H9 (cell line): Measurements from ENCODE around the gene CRYBG2. TPM values are rescaled to one million over a fixed set of nuclear protein-coding genes. Genes with fewer than 3 reads are reported as not detected.
A peak's percentile ranks its signal among the peaks of the same experiment; 100 is the strongest.

Experiments
- DNase-seq: peaks from one replicate; pipeline ENCODE4 v3.0.0-alpha.2; 2017
- H2AFZ ChIP-seq: one replicate; pipeline ENCODE4 v1.6.1; 2013; ENCODE audit warnings: mild to moderate bottlenecking, low read length, control low read depth, moderate library complexity
- H2AK5ac ChIP-seq: 2 replicates; pipeline ENCODE4 v1.6.1; 2013; ENCODE audit warnings: low read length, control low read depth, mixed read lengths; ENCODE audit not compliant: insufficient read length
- H2BK120ac ChIP-seq: one replicate; pipeline ENCODE4 v1.6.1; 2013; ENCODE audit warnings: low read depth, mild to moderate bottlenecking, low read length, control low read depth, inconsistent platforms; ENCODE audit not compliant: poor library complexity, severe bottlenecking
- H2BK12ac ChIP-seq: 2 replicates; pipeline ENCODE4 v1.6.1; 2013; ENCODE audit warnings: low read length, control low read depth, mixed read lengths, low read depth; ENCODE audit not compliant: insufficient read length
- H2BK15ac ChIP-seq: 2 replicates; pipeline ENCODE4 v1.6.1; 2013; ENCODE audit warnings: low read depth, low read length, control low read depth
- H2BK20ac ChIP-seq: one replicate; pipeline ENCODE4 v1.6.1; 2013; ENCODE audit warnings: low read depth, mild to moderate bottlenecking, low read length, control low read depth, inconsistent platforms; ENCODE audit not compliant: poor library complexity, severe bottlenecking
- H2BK5ac ChIP-seq: 2 replicates; pipeline ENCODE4 v1.6.1; 2013; ENCODE audit warnings: low read length, control low read depth, mixed read lengths; ENCODE audit not compliant: insufficient read length
- H3K14ac ChIP-seq: 2 replicates; pipeline ENCODE4 v1.6.1; 2013; ENCODE audit warnings: low read length, control low read depth; ENCODE audit not compliant: insufficient read depth
- H3K18ac ChIP-seq: 2 replicates; pipeline ENCODE4 v1.6.1; 2013; ENCODE audit warnings: low read depth, mild to moderate bottlenecking, mixed read lengths, low read length, control low read depth; ENCODE audit not compliant: insufficient read length
- H3K23ac ChIP-seq: 2 replicates; pipeline ENCODE4 v1.6.1; 2013; ENCODE audit warnings: low read length, control low read depth, mixed read lengths, low read depth; ENCODE audit not compliant: insufficient read length
- H3K23me2 ChIP-seq: 2 replicates; pipeline ENCODE4 v1.6.1; 2013; ENCODE audit warnings: low read depth, mild to moderate bottlenecking, mixed read lengths, low read length, control low read depth; ENCODE audit not compliant: insufficient read length, poor library complexity, severe bottlenecking
- H3K27ac ChIP-seq: 2 replicates; pipeline ENCODE4 v1.5.1; 2013; ENCODE audit warnings: low read length, control low read depth, mixed read lengths, low read depth; ENCODE audit not compliant: insufficient read length
- H3K27me3 ChIP-seq: 2 replicates; pipeline ENCODE4 v1.6.1; 2013; ENCODE audit warnings: low read length, control low read depth, inconsistent platforms; ENCODE audit not compliant: insufficient read depth
- H3K4ac ChIP-seq: 2 replicates; pipeline ENCODE4 v1.6.1; 2013; ENCODE audit warnings: low read depth, mild to moderate bottlenecking, control low read depth, inconsistent platforms, low read length, moderate library complexity
- H3K4me1 ChIP-seq: 2 replicates; pipeline ENCODE4 v1.6.1; 2013; ENCODE audit warnings: low read length, control low read depth, inconsistent platforms; ENCODE audit not compliant: insufficient read depth
- H3K4me2 ChIP-seq: 2 replicates; pipeline ENCODE4 v1.6.1; 2013; ENCODE audit warnings: low read length, control low read depth, mixed read lengths; ENCODE audit not compliant: insufficient read length, insufficient read depth
- H3K56ac ChIP-seq: 2 replicates; pipeline ENCODE4 v1.6.1; 2013; ENCODE audit warnings: low read depth, mild to moderate bottlenecking, mixed read lengths, low read length, control low read depth; ENCODE audit not compliant: insufficient read length
- H3K79me1 ChIP-seq: 2 replicates; pipeline ENCODE4 v1.6.1; 2013; ENCODE audit warnings: low read depth, mild to moderate bottlenecking, moderate library complexity, low read length, control low read depth, inconsistent platforms; ENCODE audit not compliant: insufficient read depth, poor library complexity, severe bottlenecking
- H3K79me2 ChIP-seq: 2 replicates; pipeline ENCODE4 v1.6.1; 2013; ENCODE audit warnings: low read length, control low read depth, inconsistent platforms; ENCODE audit not compliant: insufficient read depth
- H3K9ac ChIP-seq: 2 replicates; pipeline ENCODE4 v1.6.1; 2013; ENCODE audit warnings: low read length, control low read depth, mixed read lengths; ENCODE audit not compliant: insufficient read length; ENCODE audit errors: extremely low read depth
- H3K9me3 ChIP-seq: one replicate; pipeline ENCODE4 v1.6.1; 2013; ENCODE audit warnings: low read depth, low read length, inconsistent platforms; ENCODE audit not compliant: control insufficient read depth
- H3T11ph ChIP-seq: one replicate; pipeline ENCODE4 v1.6.1; 2013; ENCODE audit warnings: mild to moderate bottlenecking, low read length, control low read depth, inconsistent platforms
- H4K20me1 ChIP-seq: one replicate; pipeline ENCODE4 v1.6.1; 2013; ENCODE audit not compliant: control insufficient read depth, insufficient read length, insufficient read depth
- H4K5ac ChIP-seq: 2 replicates; pipeline ENCODE4 v1.6.1; 2013; ENCODE audit warnings: low read depth, mild to moderate bottlenecking, mixed read lengths, low read length, control low read depth; ENCODE audit not compliant: insufficient read length
- H4K8ac ChIP-seq: replicated peaks from 2 replicates; pipeline ENCODE4 v1.6.1; 2013; ENCODE audit warnings: low read length, control low read depth, mixed read lengths, low read depth; ENCODE audit not compliant: insufficient read length
- H4K91ac ChIP-seq: 2 replicates; pipeline ENCODE4 v1.6.1; 2013; ENCODE audit warnings: low read depth, mild to moderate bottlenecking, moderate library complexity, mixed read lengths, low read length, control low read depth; ENCODE audit not compliant: insufficient read length
- H3K27ac Mint-ChIP-seq, 3 experiments: 2 replicates in 2 of 3; 3 replicates in 1 of 3; pipeline ENCODE4 v1.8.0; 2020 to 2021; ENCODE audit warnings: mixed read lengths in 3 of 3, mild to moderate bottlenecking in 1 of 3, moderate library complexity in 1 of 3
- H3K27me3 Mint-ChIP-seq: 2 replicates; pipeline ENCODE4 v1.8.0; 2021; ENCODE audit warnings: low read depth, mild to moderate bottlenecking, moderate library complexity, mixed read lengths
- H3K36me3 Mint-ChIP-seq, 3 experiments: 2 replicates in 2 of 3; 3 replicates in 1 of 3; pipeline ENCODE4 v1.8.0; 2020 to 2021; ENCODE audit warnings: low read depth in 3 of 3, mixed read lengths in 3 of 3; ENCODE audit not compliant: insufficient read depth in 1 of 3
- H3K4me1 Mint-ChIP-seq, 2 experiments: 2 replicates each; pipeline ENCODE4 v1.8.0; 2020; ENCODE audit warnings: mixed read lengths in 2 of 2
- H3K4me3 Mint-ChIP-seq, 2 experiments: 2 replicates in 1 of 2; 3 replicates in 1 of 2; pipeline ENCODE4 v1.8.0; 2020 to 2021; ENCODE audit warnings: mild to moderate bottlenecking in 2 of 2, mixed read lengths in 2 of 2, moderate library complexity in 1 of 2
- H3K9me3 Mint-ChIP-seq, 2 experiments: 2 replicates in 1 of 2; 3 replicates in 1 of 2; pipeline ENCODE4 v1.8.0; 2020; ENCODE audit warnings: mild to moderate bottlenecking in 2 of 2, mixed read lengths in 2 of 2, moderate library complexity in 1 of 2
- CTCF ChIP-seq: fragments of 200-600 bp; sonication (generic); conservative IDR thresholded peaks from 3 replicates; pipeline ENCODE4 v1.8.0; 2021; ENCODE audit warnings: antibody characterized with exemption, mild to moderate bottlenecking
- WGBS: extraction: QIAGEN DNeasy Blood & Tissue Kit; methylation state at CpG from one replicate; pipeline ENCODE4 v1.1.7; 2013; ENCODE audit warnings: missing lambda C conversion rate, low lambda C conversion rate, mixed read lengths; ENCODE audit not compliant: insufficient read length; ENCODE audit errors: extremely low coverage; 5-methylcytosine and 5-hydroxymethylcytosine counted together
- total RNA-seq: library from RNA; stranded (reverse); gene quantifications from 2 replicates; pipeline ENCODE4 v1.2.1, GENCODE V29; 2021

CRYBG2 gene
- total RNA-seq, 1 experiment from 2014 or later = 12.8 TPM

GRCh38 chr1:26307363-26307781 lies 46.6 kb downstream of the CRYBG2 start:
- no peaks in the 10 kb centered on the region for H4K20me1 ChIP-seq
- no peak overlapping the region for H4K8ac ChIP-seq
- no peak overlapping the region for H3K56ac ChIP-seq
- peaks cover 2% of the 10 kb centered on the region; the same call in 1 of the 2 replicates for H3K27me3 Mint-ChIP-seq
- peak overlapping the region; percentile 12 to 99 for H3K4me3 Mint-ChIP-seq
- H3K27ac ChIP-seq = no peak overlapping the region
- H3K4ac ChIP-seq = no peak overlapping the region
- H3K27me3 ChIP-seq = no peaks in the 10 kb centered on the region
- H2AFZ ChIP-seq = peak overlapping the region; percentile 72
- no CpG with 5 or more reads among the region's 6 CpGs for WGBS
- H2AK5ac ChIP-seq = no peak overlapping the region
- peaks cover 16 to 17% of the 10 kb centered on the region in 2 experiments for H3K4me1 Mint-ChIP-seq
- no peak overlapping the region for H3K27ac Mint-ChIP-seq
- no peak overlapping the region for H4K91ac ChIP-seq
- H3K36me3 Mint-ChIP-seq = no peaks in the 10 kb centered on the region
- no peak overlapping the region for H2BK15ac ChIP-seq
- H3K9ac ChIP-seq = peak overlapping the region; percentile 68
- H2BK20ac ChIP-seq = no peak overlapping the region
- no peak overlapping the region for H3K14ac ChIP-seq
- no peak overlapping the region for H2BK5ac ChIP-seq
- H3K18ac ChIP-seq = no peak overlapping the region
- no peak for TF ChIP-seq CTCF
- no peak overlapping the region for H3K23ac ChIP-seq
- 0 out of 2 replicates have a peak, but pooled peaks cover 3% of the 10 kb centered on the region for H3K4me1 ChIP-seq
- DNase-seq = no peak
- H3K79me2 ChIP-seq = no peaks in the 10 kb centered on the region
- H3K4me2 ChIP-seq = peak overlapping the region; percentile 64
- H4K5ac ChIP-seq = no peak overlapping the region
- H3K79me1 ChIP-seq = no peaks in the 10 kb centered on the region
- H3T11ph ChIP-seq = no peak overlapping the region
- no peak overlapping the region for H2BK12ac ChIP-seq
- peaks cover 3% of the 10 kb centered on the region for H3K23me2 ChIP-seq
- no peaks in the 10 kb centered on the region for H3K9me3 Mint-ChIP-seq
- H2BK120ac ChIP-seq = no peak overlapping the region
- no peaks in the 10 kb centered on the region for H3K9me3 ChIP-seq
